Measurements from ENCODE around the gene CPNE7.
"Not testable (repeated sequence)": the region's sequence is repeated elsewhere in the genome, so short reads cannot be mapped to it uniquely, and the experiment has no call there.

DNA sequence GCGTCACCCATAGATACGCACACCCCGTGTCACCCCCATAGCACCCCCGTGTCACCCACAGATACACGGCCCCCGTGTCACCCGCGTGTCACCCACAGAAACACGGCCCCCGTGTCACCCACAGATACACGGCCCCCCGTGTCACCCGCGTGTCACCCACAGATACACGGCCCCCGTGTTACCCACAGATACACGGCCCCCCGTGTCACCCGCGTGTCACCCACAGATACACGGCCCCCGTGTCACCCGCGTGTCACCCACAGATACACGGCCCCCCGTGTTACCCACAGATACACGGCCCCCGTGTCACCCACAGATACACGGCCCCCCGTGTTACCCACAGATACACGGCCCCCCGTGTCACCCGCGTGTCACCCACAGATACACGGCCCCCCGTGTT is 12.1 kb downstream of the CPNE7 start:
- TF ChIP-seq SUZ12 (IDR thresholded peaks at IDR 0.05; ENCODE audit: extremely low read depth, insufficient read depth, insufficient read length); ZNF274 (IDR thresholded peaks at IDR 0.05; ENCODE audit: low read depth, low read length): not testable (repeated sequence)
